Ovary (tissue), 10 donors: Measurements from ENCODE around the gene GBX1. TPM values are rescaled to one million over a fixed set of nuclear protein-coding genes. Genes with fewer than 3 reads are reported as not detected.

Experiments used
- DNase-seq, 5 donors: peaks; one replicate each; pipeline ENCODE4 v3.0.0-alpha.2; 2019 to 2020
- H3K27ac ChIP-seq, 2 donors: fragments of 200-600 bp; one replicate each; pipeline versions ENCODE4 v1.5.1 to v1.8.0; 2019 to 2022
- H3K27me3 ChIP-seq: fragments of 200-600 bp; one replicate; pipeline ENCODE4 v1.8.0; 2022
- H3K36me3 ChIP-seq: fragments of 200-600 bp; sonication (generic); one replicate; pipeline ENCODE4 v1.5.1; 2019
- H3K4me1 ChIP-seq: one replicate; pipeline ENCODE4 v1.8.1; 2013; ENCODE audit warnings: mild to moderate bottlenecking, moderate library complexity; ENCODE audit not compliant: insufficient read depth
- H3K4me3 ChIP-seq: fragments of 200-600 bp; sonication (generic); one replicate; pipeline ENCODE4 v1.5.1; 2017
- H3K9me3 ChIP-seq, 2 donors: fragments of 200-600 bp in 1 of 2; sonication (generic) in 1 of 2; one replicate each; pipeline versions ENCODE4 v1.5.1 to v1.8.1; 2013 to 2019; ENCODE audit warnings: mild to moderate bottlenecking in 1 of 2, moderate library complexity in 1 of 2
- CTCF ChIP-seq, 3 donors: fragments of 450-650 bp in 2 of 3; fragments of 200-600 bp in 1 of 3; IDR thresholded peaks; one replicate each; pipeline versions ENCODE4 v1.5.1 to v1.8.0; 2016 to 2022; ENCODE audit warnings: antibody characterized with exemption in 3 of 3, mild to moderate bottlenecking in 1 of 3
- EP300 ChIP-seq: sonication (generic); formaldehyde crosslinking; IDR thresholded peaks from one replicate; pipeline ENCODE4 v1.6.1; 2017; ENCODE audit warnings: antibody characterized with exemption
- POLR2A ChIP-seq: fragments of 450-650 bp; IDR thresholded peaks from one replicate; pipeline ENCODE4 v1.6.1; 2017; ENCODE audit warnings: antibody characterized with exemption, mild to moderate bottlenecking, moderate library complexity
- WGBS, 3 donors: extraction: QIAGEN DNeasy Blood & Tissue Kit in 1 of 3; methylation state at CpG; one replicate each; pipeline versions ENCODE4 v1.1.5 to v1.1.7; 2013 to 2017; 5-methylcytosine and 5-hydroxymethylcytosine counted together
- intact Hi-C, 4 donors: fragments of 100-400 bp; cut with DNase I; formaldehyde crosslinking; loops; one replicate each; pipeline versions ENCODE4 v1.11.0 to v1.15.1; 2022 to 2023
- long read RNA-seq, 3 donors: library from polyadenylated mRNA in 2 of 3; unstranded in 2 of 3; transcript quantifications; one replicate each; pipeline ENCODE4 v2.0.0 and lab custom pipeline, GENCODE V29; 2021 to 2026
- polyA plus RNA-seq, 2 donors: library from polyadenylated mRNA; stranded (reverse); fragments of 200-250 nt in 1 of 2; fragments of 350-450 nt in 1 of 2; fragmentation: Illumina TruSeq in 1 of 2; extraction: RNeasy Lipid Tissue Mini Kit (QIAGEN cat#74804) in 1 of 2; gene quantifications; one replicate each; pipeline ENCODE4 v1.2.3, GENCODE V29; 2013 to 2014
- total RNA-seq, 7 donors: library from RNA; depleted of rRNA in 2 of 7; stranded (reverse); fragments of >200 nt in 2 of 7; fragmentation: NEBNext Ultra II Directional in 3 of 7; extraction: Animal tissue kit (Norgen Biotek cat#: 25700) in 3 of 7; gene quantifications; one replicate each; pipeline versions ENCODE4 v1.1.0 to v1.2.4, GENCODE V29; 2016 to 2023
- donor health status: DM: no; HTN: no; CAD: no; lungs with moderate emphysema.
- donor health status: DM: no; HTN: no; CAD: no.
- donor health status: Bipolar disorder and iron deficiency.
- donor health status: DM: yes; HTN: yes; CAD: no.
- donor health status: DM: no; HTN: no; CAD: no.
- donor health status: DM: yes; HTN: yes; CAD: no.

GBX1 gene
- total RNA-seq, result not detected
- not detected for polyA plus RNA-seq
- long read RNA-seq, donor 1, result 0 reads
- long read RNA-seq, donor 2, result 0 reads
- long read RNA-seq, donor 3, result 0 reads

GRCh38 chr7:151167197-151167961 is at the start of gene GBX1:
Gene GBX1 (minus strand): TSS chr7:151167694. CDS start chr7:151167548, 146 bp downstream.
- Histone ChIP-seq H3K27me3 (peaks cover 3% of the 10 kb centered on the region), H3K9me3 (no peaks in the 10 kb centered on the region), H3K27ac (no peak within 1 kb of the TSS), H3K36me3 (no peaks in the 10 kb centered on the region), H3K4me3 (peak within 1 kb of the TSS; percentile 24), H3K4me1 (peaks cover 5% of the 10 kb centered on the region)
- DNase-seq, result peak in 1 of 5 donors; percentile 46
- TF ChIP-seq CTCF (IDR thresholded peaks at IDR 0.05), result no peak
- TF ChIP-seq POLR2A, result no peak
- no peak for TF ChIP-seq EP300
- intact Hi-C loops, result loop anchor here in 1 of 4 donors (5.0 kb wide), 1 partner anchor 40 kb away; no protein-coding TSS in a partner anchor
- 0 to 1% (median 1%) methylated on average over 69 to 101 of the region's 101 CpGs for WGBS, 3 donors

GRCh38 chr7:151215396-151215795 is 47.9 kb upstream of the GBX1 start:
- intact Hi-C loops, result no loop called here
- no peaks in the 10 kb centered on the region for H3K4me1 ChIP-seq
- WGBS, 3 donors, result 91 to 96% (median 92%) methylated on average over 5 of the region's 5 CpGs
- H3K27ac ChIP-seq, result no peak overlapping the region
- no peak overlapping the region for H3K4me3 ChIP-seq
- DNase-seq, result no peak
- TF ChIP-seq CTCF (IDR thresholded peaks at IDR 0.05) (no peak), POLR2A (no peak), EP300 (no peak)
- no peaks in the 10 kb centered on the region for H3K27me3 ChIP-seq
- H3K9me3 ChIP-seq, result no peaks in the 10 kb centered on the region
- H3K36me3 ChIP-seq, result no peaks in the 10 kb centered on the region

GRCh38 chr7:151213826-151214225 is 46.3 kb upstream of the GBX1 start:
- DNase-seq, result no peak

GRCh38 chr7:151212626-151213025 is 45.1 kb upstream of the GBX1 start:
- H3K27ac ChIP-seq, result no peak overlapping the region
- H3K4me3 ChIP-seq, result no peak overlapping the region
- intact Hi-C loops, result no loop called here
- H3K4me1 ChIP-seq, result no peaks in the 10 kb centered on the region
- no peaks in the 10 kb centered on the region for H3K27me3 ChIP-seq
- no peak for DNase-seq
- no peaks in the 10 kb centered on the region for H3K36me3 ChIP-seq
- H3K9me3 ChIP-seq, result no peaks in the 10 kb centered on the region
- WGBS, 3 donors, result 77 to 90% (median 80%) methylated on average over 5 of the region's 5 CpGs
- TF ChIP-seq CTCF (IDR thresholded peaks at IDR 0.05) (no peak), POLR2A (no peak), EP300 (no peak)

More at GRCh38 chr7:151213826-151214225, 46.3 kb upstream of the GBX1 start:
- Histone ChIP-seq H3K27me3 (no peaks in the 10 kb centered on the region), H3K4me1 (no peaks in the 10 kb centered on the region), H3K4me3 (no peak overlapping the region), H3K9me3 (no peaks in the 10 kb centered on the region), H3K36me3 (no peaks in the 10 kb centered on the region), H3K27ac (no peak overlapping the region)
- WGBS, 3 donors, result 58 to 72% (median 66%) methylated on average over 3 of the region's 3 CpGs
- intact Hi-C loops, result no loop called here
- TF ChIP-seq POLR2A (no peak), EP300 (no peak), CTCF (IDR thresholded peaks at IDR 0.05) (no peak)
